ENCODE results near the gene C1orf146.
A peak's percentile ranks its signal among the peaks of the same experiment; 100 is the strongest.
"Not testable (repeated sequence)": the region's sequence is repeated elsewhere in the genome, so short reads cannot be mapped to it uniquely, and the experiment has no call there.

Gene C1orf146

GRCh38 chr1:92276082-92276481 lies 58.4 kb downstream of the C1orf146 start:
- no peak for DNase-seq

- no peak for DNase-seq
Measured at GRCh38 chr1:92277105-92277723, 59.5 kb downstream of the C1orf146 start.

GRCh38 chr1:92279781-92280180 lies 62.1 kb downstream of the C1orf146 start:
- DNase-seq, result not testable (repeated sequence)

- not testable (repeated sequence) for DNase-seq
Measured at GRCh38 chr1:92281411-92281810, 63.7 kb downstream of the C1orf146 start.

- DNase-seq, result peak; percentile 30 to 37
Measured at GRCh38 chr1:92291372-92291999, 73.8 kb downstream of the C1orf146 start.
